Loucy (cell line): ENCODE measurements around the gene NINL.

Experiments
- CTCF ChIP-seq: fragments of 200-600 bp; sonication (generic); conservative IDR thresholded peaks from 2 replicates; pipeline ENCODE4 v1.5.1; 2014; ENCODE audit warnings: mild to moderate bottlenecking, antibody characterized with exemption, low read length
- EZH2phosphoT487 ChIP-seq: fragments of 200-600 bp; IDR thresholded peaks from 2 replicates; pipeline ENCODE4 v1.6.1; 2018; ENCODE audit warnings: antibody characterized with exemption, mild to moderate bottlenecking, moderate library complexity, borderline replicate concordance

DNA sequence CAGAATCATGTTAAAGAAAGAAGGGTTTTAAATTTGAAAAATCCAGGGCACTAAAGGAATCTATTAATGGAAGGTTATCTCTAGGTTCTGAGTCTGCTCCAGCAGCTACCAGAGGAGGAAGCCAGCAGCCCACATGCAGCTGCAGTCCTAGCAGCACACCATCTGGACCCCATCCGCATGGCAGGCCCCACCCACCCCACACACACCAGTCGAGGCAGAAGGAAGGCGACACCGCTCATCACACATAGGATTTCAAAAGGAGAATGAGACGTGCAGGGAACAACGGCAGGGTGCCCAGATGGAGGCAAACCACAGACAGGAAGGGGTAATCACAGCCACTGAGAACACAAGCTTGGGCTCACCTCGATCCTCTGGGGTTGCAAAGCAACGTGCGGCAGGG, 99.0 kb downstream of the NINL start:
- TF ChIP-seq CTCF (no peak), EZH2phosphoT487 (no peak)
